GM23338 (cell line): Measurements from ENCODE around the gene AGXT. TPM values are rescaled to one million over a fixed set of nuclear protein-coding genes. Genes with fewer than 3 reads are reported as not detected.

Source experiments
- ATAC-seq: fragments of 200-7000 bp; cut with Tn5 transposase; 3 replicates; pipeline ENCODE4 v1.9.1; 2020
- DNase-seq: peaks from one replicate; pipeline ENCODE4 v3.0.0-alpha.2; 2015; ENCODE audit warnings: low spot score
- H2AFZ ChIP-seq: fragments of 200-600 bp; sonication (generic); 2 replicates; pipeline ENCODE4 v1.8.0; 2016; ENCODE audit warnings: antibody characterized with exemption, mild to moderate bottlenecking, moderate library complexity
- H3F3A ChIP-seq: fragments of 200-600 bp; sonication (generic); replicated peaks from 2 replicates; pipeline ENCODE4 v1.8.0; 2017; ENCODE audit warnings: antibody characterized with exemption, mixed run types, low read depth
- H3K27ac ChIP-seq: fragments of 200-600 bp; sonication (generic); 2 replicates; pipeline ENCODE4 v1.6.1; 2016; ENCODE audit warnings: low read depth
- H3K27me3 ChIP-seq: fragments of 200-600 bp; sonication (generic); 2 replicates; pipeline ENCODE4 v1.8.0; 2016; ENCODE audit warnings: mild to moderate bottlenecking, mixed run types, moderate library complexity; ENCODE audit not compliant: insufficient read depth
- H3K36me3 ChIP-seq: fragments of 200-600 bp; sonication (generic); 2 replicates; pipeline ENCODE4 v1.8.0; 2016; ENCODE audit warnings: mild to moderate bottlenecking; ENCODE audit not compliant: insufficient read depth
- H3K4me1 ChIP-seq: fragments of 200-600 bp; sonication (generic); 2 replicates; pipeline ENCODE4 v1.8.0; 2016; ENCODE audit warnings: mild to moderate bottlenecking, moderate library complexity; ENCODE audit not compliant: insufficient read depth
- H3K4me2 ChIP-seq: fragments of 200-600 bp; sonication (generic); 2 replicates; pipeline ENCODE4 v1.7.1; 2017; ENCODE audit warnings: mixed run types
- H3K4me3 ChIP-seq: fragments of 200-600 bp; sonication (generic); 2 replicates; pipeline ENCODE4 v1.6.1; 2016; ENCODE audit warnings: mixed run types
- H3K79me2 ChIP-seq: fragments of 200-600 bp; sonication (generic); replicated peaks from 2 replicates; pipeline ENCODE4 v1.8.0; 2017; ENCODE audit warnings: mild to moderate bottlenecking; ENCODE audit not compliant: insufficient read depth
- H3K9me2 ChIP-seq: fragments of 200-600 bp; sonication (generic); 2 replicates; pipeline ENCODE4 v1.8.0; 2017; ENCODE audit not compliant: insufficient read depth
- H4K20me1 ChIP-seq: fragments of 200-600 bp; sonication (generic); replicated peaks from 2 replicates; pipeline ENCODE4 v1.8.0; 2017; ENCODE audit warnings: mild to moderate bottlenecking; ENCODE audit not compliant: insufficient read depth
- H3K27ac Mint-ChIP-seq: 2 replicates; pipeline ENCODE4 v1.8.0; 2020; ENCODE audit warnings: inconsistent platforms, mild to moderate bottlenecking, moderate library complexity, mixed read lengths
- H3K27me3 Mint-ChIP-seq: 3 replicates; pipeline ENCODE4 v1.8.0; 2022; ENCODE audit warnings: low read depth, mild to moderate bottlenecking, moderate library complexity, mixed read lengths, inconsistent platforms; ENCODE audit not compliant: insufficient read depth, poor library complexity
- H3K36me3 Mint-ChIP-seq: 3 replicates; pipeline ENCODE4 v1.8.0; 2021; ENCODE audit warnings: low read depth, mild to moderate bottlenecking, inconsistent platforms, moderate library complexity, mixed read lengths
- H3K4me1 Mint-ChIP-seq: 3 replicates; pipeline ENCODE4 v1.8.0; 2020; ENCODE audit warnings: mild to moderate bottlenecking, inconsistent platforms, mixed read lengths
- H3K4me3 Mint-ChIP-seq: 3 replicates; pipeline ENCODE4 v1.8.0; 2021; ENCODE audit warnings: moderate library complexity, mild to moderate bottlenecking, inconsistent platforms, mixed read lengths
- H3K9me3 Mint-ChIP-seq: 3 replicates; pipeline ENCODE4 v1.8.0; 2020; ENCODE audit warnings: moderate library complexity, mild to moderate bottlenecking, inconsistent platforms, mixed read lengths
- CREB1 ChIP-seq: fragments of 250-450 bp; sonication (Bioruptor Pico); IDR thresholded peaks from 2 replicates; pipeline ENCODE4 v1.5.0; 2020; ENCODE audit warnings: low read depth, mild to moderate bottlenecking, moderate library complexity
- ETS1 ChIP-seq: IDR thresholded peaks from 2 replicates; pipeline ENCODE4 v1.6.1; 2016; ENCODE audit warnings: antibody characterized with exemption
- EZH2 ChIP-seq: fragments of 200-600 bp; sonication (generic); IDR thresholded peaks from one replicate; pipeline ENCODE4 v1.8.0; 2017; ENCODE audit warnings: antibody characterized with exemption, mild to moderate bottlenecking, low read depth; ENCODE audit not compliant: unreplicated experiment
- STAT1 ChIP-seq: IDR thresholded peaks from one replicate; pipeline ENCODE4 v1.6.1; 2016; ENCODE audit warnings: antibody characterized with exemption; ENCODE audit not compliant: unreplicated experiment
- polyA plus RNA-seq: library from polyadenylated mRNA; unstranded; fragments of >200 nt; fragmentation: Nextera tagmentation; extraction: Ambion mirVana; gene quantifications from 2 replicates; pipeline ENCODE4 v1.2.1, GENCODE V29; 2016
- total RNA-seq: library from RNA; depleted of rRNA; stranded (reverse); fragments of >200 nt; shearing (Covaris generic); gene quantifications from 2 replicates; pipeline ENCODE4 v1.2.3, GENCODE V29; 2014
- TF ChIP-seq, protein P1 (sequence below): fragments of 250-450 bp; sonication (Bioruptor Pico); IDR thresholded peaks from 2 replicates; pipeline ENCODE4 v1.5.0; 2020; ENCODE audit warnings: mild to moderate bottlenecking, moderate library complexity
- TF ChIP-seq, protein P2 (sequence below): IDR thresholded peaks from one replicate; pipeline ENCODE4 v1.6.1; 2018; ENCODE audit warnings: antibody characterized with exemption; ENCODE audit not compliant: unreplicated experiment

The AGXT gene
- total and polyA plus RNA-seq, 2 experiments from 2014 or later, result not detected

DNA sequence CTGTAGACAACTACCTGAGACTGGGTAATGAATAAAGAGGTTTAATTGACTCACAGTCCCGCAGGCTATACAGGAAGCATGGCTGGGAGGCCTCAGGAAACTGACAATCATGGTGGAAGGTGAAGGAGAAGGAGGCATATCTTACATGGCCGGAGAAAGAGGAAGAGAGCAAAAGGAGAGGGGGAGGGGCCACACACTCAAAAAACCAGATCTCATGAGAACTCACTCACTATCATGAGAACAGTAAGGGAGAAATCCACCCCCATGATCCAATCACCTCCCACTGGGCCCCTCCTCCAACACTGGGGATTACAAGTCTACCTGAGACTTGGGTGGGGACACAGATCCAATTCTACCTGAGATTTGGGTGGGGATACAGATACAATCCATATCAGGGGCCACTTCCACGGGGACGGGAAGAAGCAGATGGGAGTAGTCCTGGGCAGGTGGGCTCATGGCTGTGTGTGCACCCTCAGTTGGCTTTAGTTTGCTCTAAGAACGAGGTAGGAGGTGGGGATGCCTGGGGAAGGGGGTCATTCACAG lies 17.5 kb downstream of the AGXT start:
- no peak overlapping the region for H3K4me2 ChIP-seq
- H3K9me3 Mint-ChIP-seq, result no peaks in the 10 kb centered on the region
- DNase-seq, result no peak
- no peaks in the 10 kb centered on the region for H3K36me3 ChIP-seq
- no peaks in the 10 kb centered on the region for H3K79me2 ChIP-seq
- no peak overlapping the region for H3K4me3 ChIP-seq
- H3F3A ChIP-seq, result no peaks in the 10 kb centered on the region
- no peaks in the 10 kb centered on the region for H3K9me2 ChIP-seq
- TF ChIP-seq, protein P1, sequence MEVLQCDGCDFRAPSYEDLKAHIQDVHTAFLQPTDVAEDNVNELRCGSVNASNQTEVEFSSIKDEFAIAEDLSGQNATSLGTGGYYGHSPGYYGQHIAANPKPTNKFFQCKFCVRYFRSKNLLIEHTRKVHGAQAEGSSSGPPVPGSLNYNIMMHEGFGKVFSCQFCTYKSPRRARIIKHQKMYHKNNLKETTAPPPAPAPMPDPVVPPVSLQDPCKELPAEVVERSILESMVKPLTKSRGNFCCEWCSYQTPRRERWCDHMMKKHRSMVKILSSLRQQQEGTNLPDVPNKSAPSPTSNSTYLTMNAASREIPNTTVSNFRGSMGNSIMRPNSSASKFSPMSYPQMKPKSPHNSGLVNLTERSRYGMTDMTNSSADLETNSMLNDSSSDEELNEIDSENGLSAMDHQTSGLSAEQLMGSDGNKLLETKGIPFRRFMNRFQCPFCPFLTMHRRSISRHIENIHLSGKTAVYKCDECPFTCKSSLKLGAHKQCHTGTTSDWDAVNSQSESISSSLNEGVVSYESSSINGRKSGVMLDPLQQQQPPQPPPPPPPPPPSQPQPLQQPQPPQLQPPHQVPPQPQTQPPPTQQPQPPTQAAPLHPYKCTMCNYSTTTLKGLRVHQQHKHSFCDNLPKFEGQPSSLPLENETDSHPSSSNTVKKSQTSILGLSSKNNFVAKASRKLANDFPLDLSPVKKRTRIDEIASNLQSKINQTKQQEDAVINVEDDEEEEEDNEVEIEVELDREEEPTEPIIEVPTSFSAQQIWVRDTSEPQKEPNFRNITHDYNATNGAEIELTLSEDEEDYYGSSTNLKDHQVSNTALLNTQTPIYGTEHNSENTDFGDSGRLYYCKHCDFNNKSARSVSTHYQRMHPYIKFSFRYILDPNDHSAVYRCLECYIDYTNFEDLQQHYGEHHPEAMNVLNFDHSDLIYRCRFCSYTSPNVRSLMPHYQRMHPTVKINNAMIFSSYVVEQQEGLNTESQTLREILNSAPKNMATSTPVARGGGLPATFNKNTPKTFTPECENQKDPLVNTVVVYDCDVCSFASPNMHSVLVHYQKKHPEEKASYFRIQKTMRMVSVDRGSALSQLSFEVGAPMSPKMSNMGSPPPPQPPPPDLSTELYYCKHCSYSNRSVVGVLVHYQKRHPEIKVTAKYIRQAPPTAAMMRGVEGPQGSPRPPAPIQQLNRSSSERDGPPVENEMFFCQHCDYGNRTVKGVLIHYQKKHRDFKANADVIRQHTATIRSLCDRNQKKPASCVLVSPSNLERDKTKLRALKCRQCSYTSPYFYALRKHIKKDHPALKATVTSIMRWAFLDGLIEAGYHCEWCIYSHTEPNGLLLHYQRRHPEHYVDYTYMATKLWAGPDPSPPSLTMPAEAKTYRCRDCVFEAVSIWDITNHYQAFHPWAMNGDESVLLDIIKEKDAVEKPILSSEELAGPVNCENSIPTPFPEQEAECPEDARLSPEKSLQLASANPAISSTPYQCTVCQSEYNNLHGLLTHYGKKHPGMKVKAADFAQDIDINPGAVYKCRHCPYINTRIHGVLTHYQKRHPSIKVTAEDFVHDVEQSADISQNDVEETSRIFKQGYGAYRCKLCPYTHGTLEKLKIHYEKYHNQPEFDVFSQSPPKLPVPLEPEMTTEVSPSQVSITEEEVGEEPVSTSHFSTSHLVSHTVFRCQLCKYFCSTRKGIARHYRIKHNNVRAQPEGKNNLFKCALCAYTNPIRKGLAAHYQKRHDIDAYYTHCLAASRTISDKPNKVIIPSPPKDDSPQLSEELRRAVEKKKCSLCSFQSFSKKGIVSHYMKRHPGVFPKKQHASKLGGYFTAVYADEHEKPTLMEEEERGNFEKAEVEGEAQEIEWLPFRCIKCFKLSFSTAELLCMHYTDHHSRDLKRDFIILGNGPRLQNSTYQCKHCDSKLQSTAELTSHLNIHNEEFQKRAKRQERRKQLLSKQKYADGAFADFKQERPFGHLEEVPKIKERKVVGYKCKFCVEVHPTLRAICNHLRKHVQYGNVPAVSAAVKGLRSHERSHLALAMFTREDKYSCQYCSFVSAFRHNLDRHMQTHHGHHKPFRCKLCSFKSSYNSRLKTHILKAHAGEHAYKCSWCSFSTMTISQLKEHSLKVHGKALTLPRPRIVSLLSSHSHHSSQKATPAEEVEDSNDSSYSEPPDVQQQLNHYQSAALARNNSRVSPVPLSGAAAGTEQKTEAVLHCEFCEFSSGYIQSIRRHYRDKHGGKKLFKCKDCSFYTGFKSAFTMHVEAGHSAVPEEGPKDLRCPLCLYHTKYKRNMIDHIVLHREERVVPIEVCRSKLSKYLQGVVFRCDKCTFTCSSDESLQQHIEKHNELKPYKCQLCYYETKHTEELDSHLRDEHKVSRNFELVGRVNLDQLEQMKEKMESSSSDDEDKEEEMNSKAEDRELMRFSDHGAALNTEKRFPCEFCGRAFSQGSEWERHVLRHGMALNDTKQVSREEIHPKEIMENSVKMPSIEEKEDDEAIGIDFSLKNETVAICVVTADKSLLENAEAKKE (CRISPR knock-in tag), result no peak
- TF ChIP-seq CREB1, result no peak
- no peak for TF ChIP-seq STAT1
- no peak for TF ChIP-seq EZH2
- TF ChIP-seq ETS1, result no peak
- TF ChIP-seq, protein P2, sequence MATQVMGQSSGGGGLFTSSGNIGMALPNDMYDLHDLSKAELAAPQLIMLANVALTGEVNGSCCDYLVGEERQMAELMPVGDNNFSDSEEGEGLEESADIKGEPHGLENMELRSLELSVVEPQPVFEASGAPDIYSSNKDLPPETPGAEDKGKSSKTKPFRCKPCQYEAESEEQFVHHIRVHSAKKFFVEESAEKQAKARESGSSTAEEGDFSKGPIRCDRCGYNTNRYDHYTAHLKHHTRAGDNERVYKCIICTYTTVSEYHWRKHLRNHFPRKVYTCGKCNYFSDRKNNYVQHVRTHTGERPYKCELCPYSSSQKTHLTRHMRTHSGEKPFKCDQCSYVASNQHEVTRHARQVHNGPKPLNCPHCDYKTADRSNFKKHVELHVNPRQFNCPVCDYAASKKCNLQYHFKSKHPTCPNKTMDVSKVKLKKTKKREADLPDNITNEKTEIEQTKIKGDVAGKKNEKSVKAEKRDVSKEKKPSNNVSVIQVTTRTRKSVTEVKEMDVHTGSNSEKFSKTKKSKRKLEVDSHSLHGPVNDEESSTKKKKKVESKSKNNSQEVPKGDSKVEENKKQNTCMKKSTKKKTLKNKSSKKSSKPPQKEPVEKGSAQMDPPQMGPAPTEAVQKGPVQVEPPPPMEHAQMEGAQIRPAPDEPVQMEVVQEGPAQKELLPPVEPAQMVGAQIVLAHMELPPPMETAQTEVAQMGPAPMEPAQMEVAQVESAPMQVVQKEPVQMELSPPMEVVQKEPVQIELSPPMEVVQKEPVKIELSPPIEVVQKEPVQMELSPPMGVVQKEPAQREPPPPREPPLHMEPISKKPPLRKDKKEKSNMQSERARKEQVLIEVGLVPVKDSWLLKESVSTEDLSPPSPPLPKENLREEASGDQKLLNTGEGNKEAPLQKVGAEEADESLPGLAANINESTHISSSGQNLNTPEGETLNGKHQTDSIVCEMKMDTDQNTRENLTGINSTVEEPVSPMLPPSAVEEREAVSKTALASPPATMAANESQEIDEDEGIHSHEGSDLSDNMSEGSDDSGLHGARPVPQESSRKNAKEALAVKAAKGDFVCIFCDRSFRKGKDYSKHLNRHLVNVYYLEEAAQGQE, result no peak
- H3K27me3 Mint-ChIP-seq, result peaks cover 7% of the 10 kb centered on the region
- H3K27ac ChIP-seq, result no peak overlapping the region
- H3K27ac Mint-ChIP-seq, result no peak overlapping the region
- H3K27me3 ChIP-seq, result no peaks in the 10 kb centered on the region
- no peaks in the 10 kb centered on the region for H4K20me1 ChIP-seq
- H2AFZ ChIP-seq, result no peak overlapping the region
- H3K4me1 Mint-ChIP-seq, result peaks cover 3% of the 10 kb centered on the region; the same call in 1 of the 3 replicates
- H3K4me1 ChIP-seq, result no peaks in the 10 kb centered on the region
- no peak for ATAC-seq
- H3K4me3 Mint-ChIP-seq, result no peak overlapping the region
- no peaks in the 10 kb centered on the region for H3K36me3 Mint-ChIP-seq
